HepG2 (cell line): ENCODE data around the gene ZNF334. TPM values are rescaled to one million over a fixed set of nuclear protein-coding genes. Genes with fewer than 3 reads are reported as not detected.

ENCODE experiments used
- ATAC-seq: fragments of 200-7000 bp; cut with Tn5 transposase; 3 replicates; pipeline ENCODE4 v1.9.1; 2020; ENCODE audit warnings: mild to moderate bottlenecking, moderate library complexity
- BruUV-seq: library from RNA; stranded (reverse); fragments of 400-500 nt; replicated peaks from 2 replicates; lab custom pipeline; 2021; lab: Mats Ljungman, UMichigan
- CTCF ChIA-PET: fragments of 300-600 bp; formaldehyde crosslinking; extraction: SDS; loops from one replicate; lab custom pipeline; 2021; ENCODE audit warnings: low total read pairs, inconsistent platforms, low intra/inter-chr PET ratio; lab: Yijun Ruan, JAX
- POLR2A ChIA-PET: fragments of 350-600 bp; sonication (Branson Sonifier 250); formaldehyde crosslinking; loops from one replicate; lab custom pipeline; 2020; ENCODE audit warnings: antibody characterized with exemption, inconsistent platforms; lab: Yijun Ruan, JAX
- DNase-seq: peaks from one replicate; pipeline ENCODE4 v3.0.0-alpha.2; 2015; ENCODE audit warnings: low spot score
- FAIRE-seq: peaks from 3 replicates; lab custom pipeline; 2011; peaks lifted over from hg19 to GRCh38; lab: Jason Lieb, UNC
- H2AFZ ChIP-seq: one replicate; pipeline ENCODE4 v1.6.1; 2011; ENCODE audit warnings: low read length, inconsistent platforms
- H3K27ac ChIP-seq: fragments of 300-600 bp; 3 replicates; pipeline ENCODE4 v1.8.0; 2011; ENCODE audit warnings: mixed run types, mild to moderate bottlenecking, mixed read lengths, low read length, inconsistent platforms; ENCODE audit not compliant: insufficient read depth; ENCODE audit errors: extremely low read length
- H3K27me3 ChIP-seq, 2 experiments: fragments of 200-600 bp in 1 of 2; 2 replicates in 1 of 2; 3 replicates in 1 of 2; pipeline versions ENCODE4 v1.6.0 to v1.8.0; 2011; ENCODE audit warnings: low read length in 2 of 2, mild to moderate bottlenecking in 2 of 2, moderate library complexity in 2 of 2, inconsistent platforms in 1 of 2; ENCODE audit not compliant: insufficient read depth in 2 of 2, control insufficient read depth in 1 of 2
- H3K36me3 ChIP-seq, 2 experiments: fragments of 200-600 bp in 1 of 2; replicated peaks in 1 of 2; 2 replicates in 1 of 2; 3 replicates in 1 of 2; pipeline versions ENCODE4 v1.5.1 to v1.8.0; 2011; ENCODE audit warnings: low read length in 2 of 2, inconsistent platforms in 1 of 2; ENCODE audit not compliant: insufficient read depth in 2 of 2, control insufficient read depth in 1 of 2
- H3K4me1 ChIP-seq: 2 replicates; pipeline ENCODE4 v1.5.1; 2012; ENCODE audit warnings: low read length, inconsistent platforms; ENCODE audit not compliant: insufficient read depth
- H3K4me2 ChIP-seq: 2 replicates; pipeline ENCODE4 v1.6.0; 2011; ENCODE audit warnings: low read depth, low read length, inconsistent platforms
- H3K4me3 ChIP-seq, 3 experiments: fragments of 200-600 bp in 1 of 3; sonication (generic), shearing (Covaris generic) in 1 of 3; replicated peaks in 1 of 3; 2 replicates each; pipeline ENCODE4 v1.5.1; 2011 to 2016; ENCODE audit warnings: low read length in 3 of 3, inconsistent platforms in 2 of 3, low read depth in 2 of 3, mild to moderate bottlenecking in 2 of 3, control low read depth in 1 of 3, mixed read lengths in 1 of 3; ENCODE audit not compliant: insufficient read depth in 1 of 3
- H3K79me2 ChIP-seq: one replicate; pipeline ENCODE4 v1.6.1; 2011; ENCODE audit warnings: low read length, inconsistent platforms; ENCODE audit not compliant: insufficient read depth
- H3K9ac ChIP-seq: 2 replicates; pipeline ENCODE4 v1.6.0; 2011; ENCODE audit warnings: mild to moderate bottlenecking, low read depth, low read length, inconsistent platforms; ENCODE audit not compliant: insufficient read depth
- H3K9me3 ChIP-seq: 2 replicates; pipeline ENCODE4 v1.5.1; 2012; ENCODE audit warnings: mild to moderate bottlenecking, low read length
- H4K20me1 ChIP-seq: 2 replicates; pipeline ENCODE4 v1.6.0; 2011; ENCODE audit warnings: inconsistent platforms, mild to moderate bottlenecking, low read length, moderate library complexity; ENCODE audit not compliant: insufficient read depth
- NPAS2 ChIP-seq: sonication (generic); formaldehyde crosslinking; IDR thresholded peaks from 2 replicates; pipeline ENCODE4 v1.8.0; 2022; ENCODE audit warnings: mild to moderate bottlenecking, missing genetic modification reagents, borderline replicate concordance
- NR3C1 ChIP-seq: sonication (generic); formaldehyde crosslinking; IDR thresholded peaks from 2 replicates; pipeline ENCODE4 v1.4.0; 2020; ENCODE audit warnings: missing genetic modification reagents
- POGK ChIP-seq: sonication (generic); formaldehyde crosslinking; conservative IDR thresholded peaks from 2 replicates; pipeline ENCODE4 v1.8.0; 2022; ENCODE audit warnings: mild to moderate bottlenecking, moderate library complexity, missing genetic modification reagents
- TEAD3 ChIP-seq: optimal IDR thresholded peaks from 2 replicates; pipeline ENCODE3; 2016; ENCODE audit warnings: borderline replicate concordance
- TFDP2 ChIP-seq: sonication (generic); formaldehyde crosslinking; IDR thresholded peaks from 2 replicates; pipeline ENCODE4 v1.4.0; 2020; ENCODE audit warnings: missing genetic modification reagents
- ZNF280B ChIP-seq: sonication (generic); formaldehyde crosslinking; IDR thresholded peaks from 2 replicates; pipeline ENCODE4 v1.5.0; 2020; ENCODE audit warnings: missing genetic modification reagents, mild to moderate bottlenecking, borderline replicate concordance
- ZNF512B ChIP-seq: sonication (generic); formaldehyde crosslinking; IDR thresholded peaks from 2 replicates; pipeline ENCODE4 v1.5.1; 2020; ENCODE audit warnings: missing genetic modification reagents, mild to moderate bottlenecking, borderline replicate concordance
- ZNF75D ChIP-seq: sonication (generic); formaldehyde crosslinking; IDR thresholded peaks from 2 replicates; pipeline ENCODE4 v1.8.1; 2023; ENCODE audit warnings: missing genetic modification reagents, mild to moderate bottlenecking, borderline replicate concordance
- ZNF772 ChIP-seq: sonication (generic); formaldehyde crosslinking; IDR thresholded peaks from 2 replicates; pipeline ENCODE4 v1.5.0; 2020; ENCODE audit warnings: mild to moderate bottlenecking, missing genetic modification reagents
- WGBS: methylation state at CpG from one replicate; pipeline ENCODE4 v1.1.6; 2017; ENCODE audit warnings: low lambda C conversion rate; 5-methylcytosine and 5-hydroxymethylcytosine counted together
- in situ Hi-C: cut with HindIII; loops from 2 replicates; pipeline ENCODE4 v1.10.0; 2017; ENCODE audit warnings: low pct_unique_long_range_greater_than_20kb; ENCODE audit not compliant: extremely low pct_ligation_motif_present
- intact Hi-C: fragments of 100-400 bp; cut with micrococcal nuclease; formaldehyde crosslinking; loops from one replicate; pipeline ENCODE4 v1.10.0; 2022; ENCODE audit not compliant: unreplicated experiment
- polyA plus RNA-seq, 8 experiments: library from polyadenylated mRNA; depleted of rRNA in 3 of 8; stranded (reverse) in 7 of 8; unstranded in 1 of 8; fragments of >200 nt; fragmentation: Illumina TruSeq in 4 of 8; extraction: Trizol in 4 of 8; gene quantifications; 2 replicates each; pipeline versions ENCODE4 v1.2.1 to v1.2.3, GENCODE V29; 2011 to 2016; ENCODE audit warnings: low read depth in 4 of 8, missing spikeins in 1 of 8, mixed read lengths in 1 of 8; ENCODE audit not compliant: insufficient read depth in 1 of 8
- total RNA-seq, 5 experiments: library from RNA; depleted of rRNA; stranded (reverse); fragments of >200 nt; fragmentation: Illumina TruSeq; extraction: Trizol; gene quantifications; 2 replicates each; pipeline ENCODE4 v1.2.3, GENCODE V29; 2016; ENCODE audit warnings: low read depth in 1 of 5

The ZNF334 gene
- total and polyA plus RNA-seq, 2 of the 13 experiments (the other 11 are each of a cell fraction or from before 2014, with no cell fraction given), result 4.8 to 7.8 TPM

- no peaks in the 10 kb centered on the region for H3K79me2 ChIP-seq
- in situ Hi-C loops (no loop called here), intact Hi-C loops (no loop called here)
- H3K4me1 ChIP-seq, result no peaks in the 10 kb centered on the region
- 39% methylated on average over 5 of the region's 5 CpGs for WGBS
- H4K20me1 ChIP-seq, result no peaks in the 10 kb centered on the region
- no peak overlapping the region for H3K27ac ChIP-seq
- H3K4me2 ChIP-seq, result no peak overlapping the region
- ChIA-PET POLR2A (no interaction called here), CTCF (no interaction called here)
- BruUV-seq, result no TSS peak
- H2AFZ ChIP-seq, result no peak overlapping the region
- no peak for ATAC-seq
- no peaks in the 10 kb centered on the region for H3K36me3 ChIP-seq
- H3K27me3 ChIP-seq, result peaks cover 0 to 6% of the 10 kb centered on the region in 2 experiments; a peak in 1 of 5 replicates
- no peak for FAIRE-seq
- peak; percentile 35 for DNase-seq
- H3K9me3 ChIP-seq, result no peaks in the 10 kb centered on the region
- TF ChIP-seq NPAS2 (CRISPR knock-in tag) (no peak), ZNF75D (CRISPR knock-in tag) (peak; percentile 35; the same call in 1 of the 2 replicates)
- no peak overlapping the region for H3K9ac ChIP-seq
- no peak overlapping the region for H3K4me3 ChIP-seq
These were observed 11.9 kb downstream of the ZNF334 start for GRCh38 chr20:46501337-46501942.

GRCh38 chr20:46494077-46494476, 19.3 kb downstream of the ZNF334 start:
- Histone ChIP-seq H3K4me3 (no peak overlapping the region), H3K9ac (no peak overlapping the region), H3K27ac (no peak overlapping the region), H3K9me3 (no peaks in the 10 kb centered on the region), H3K79me2 (no peaks in the 10 kb centered on the region), H3K4me2 (no peak overlapping the region), H3K27me3 (peaks cover 0 to 14% of the 10 kb centered on the region in 2 experiments; a peak in 2 of 5 replicates), H2AFZ (no peak overlapping the region), H3K4me1 (peaks cover 22% of the 10 kb centered on the region), H3K36me3 (no peaks in the 10 kb centered on the region), H4K20me1 (no peaks in the 10 kb centered on the region)
- TF ChIP-seq ZNF280B (no peak), POGK (no peak), NR3C1 (CRISPR knock-in tag) (no peak), TFDP2 (CRISPR knock-in tag) (no peak), ZNF512B (CRISPR knock-in tag) (no peak), TEAD3 (no peak), ZNF772 (CRISPR knock-in tag) (no peak)
- ATAC-seq (no peak), DNase-seq (no peak), FAIRE-seq (no peak)
- WGBS, result 29% methylated on average over 4 of the region's 4 CpGs
- in situ Hi-C loops (no loop called here), intact Hi-C loops (no loop called here)
- ChIA-PET CTCF (no interaction called here), POLR2A (no interaction called here)
- BruUV-seq, result no TSS peak
